Subcutaneous adipose tissue (tissue), 4 donors: ENCODE measurements around the gene PTPRN2. TPM values are rescaled to one million over a fixed set of nuclear protein-coding genes. Genes with fewer than 3 reads are reported as not detected.

Experiments used
- total RNA-seq, 4 donors: library from RNA; depleted of rRNA; stranded (reverse); fragments of >200 nt; gene quantifications; one replicate each; pipeline ENCODE4 v1.1.0, GENCODE V29; 2016
- TF ChIP-seq, protein P1 (sequence below): fragments of 450-650 bp; IDR thresholded peaks from one replicate; pipeline ENCODE4 v1.5.1; 2016; ENCODE audit warnings: low read depth, mild to moderate bottlenecking, control low read depth, antibody characterized with exemption, moderate library complexity

PTPRN2 gene
- total RNA-seq, 4 donors from 2014 or later = 2.0 to 4.6 (median 3.7) TPM

DNA sequence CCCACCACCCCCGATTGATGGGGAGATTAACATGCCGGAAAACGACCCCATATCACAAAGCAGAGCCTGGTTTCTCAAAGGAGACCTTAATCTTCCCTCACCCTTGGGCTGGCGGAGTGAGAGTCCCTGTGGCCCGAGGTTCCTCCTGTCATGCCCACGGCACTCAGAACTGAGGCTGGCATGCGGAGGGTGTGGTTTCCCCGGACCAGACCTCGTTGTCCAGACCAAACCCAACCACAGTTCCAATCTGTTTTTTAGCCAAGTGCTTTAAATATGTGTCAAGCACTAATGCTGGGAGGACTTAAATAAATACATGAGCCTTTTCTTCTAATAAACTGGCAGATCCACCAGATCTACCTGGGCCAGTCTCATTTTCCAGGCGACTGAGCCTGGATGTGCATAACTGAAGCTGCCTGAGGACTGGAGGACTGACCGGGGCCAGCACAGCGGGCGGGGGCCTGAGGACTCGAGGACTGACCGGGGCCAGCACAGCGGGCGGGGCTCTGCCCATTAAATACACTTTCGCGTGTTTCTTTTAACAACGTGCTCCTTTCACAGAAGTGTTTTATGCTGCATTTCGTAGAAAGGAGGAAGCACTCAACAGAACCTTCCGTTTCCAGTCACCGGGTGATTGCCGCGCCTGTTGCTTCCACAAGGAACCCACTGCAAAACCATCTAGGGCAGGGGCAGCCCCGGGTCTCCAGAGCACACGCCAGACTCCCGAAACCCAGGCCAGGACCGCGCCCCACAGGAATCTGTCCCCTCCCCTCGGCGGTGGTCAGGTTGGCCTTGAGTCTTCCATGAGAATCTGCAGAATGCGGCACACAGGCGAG, 334.6 kb downstream of the PTPRN2 start:
- TF ChIP-seq, protein P1, sequence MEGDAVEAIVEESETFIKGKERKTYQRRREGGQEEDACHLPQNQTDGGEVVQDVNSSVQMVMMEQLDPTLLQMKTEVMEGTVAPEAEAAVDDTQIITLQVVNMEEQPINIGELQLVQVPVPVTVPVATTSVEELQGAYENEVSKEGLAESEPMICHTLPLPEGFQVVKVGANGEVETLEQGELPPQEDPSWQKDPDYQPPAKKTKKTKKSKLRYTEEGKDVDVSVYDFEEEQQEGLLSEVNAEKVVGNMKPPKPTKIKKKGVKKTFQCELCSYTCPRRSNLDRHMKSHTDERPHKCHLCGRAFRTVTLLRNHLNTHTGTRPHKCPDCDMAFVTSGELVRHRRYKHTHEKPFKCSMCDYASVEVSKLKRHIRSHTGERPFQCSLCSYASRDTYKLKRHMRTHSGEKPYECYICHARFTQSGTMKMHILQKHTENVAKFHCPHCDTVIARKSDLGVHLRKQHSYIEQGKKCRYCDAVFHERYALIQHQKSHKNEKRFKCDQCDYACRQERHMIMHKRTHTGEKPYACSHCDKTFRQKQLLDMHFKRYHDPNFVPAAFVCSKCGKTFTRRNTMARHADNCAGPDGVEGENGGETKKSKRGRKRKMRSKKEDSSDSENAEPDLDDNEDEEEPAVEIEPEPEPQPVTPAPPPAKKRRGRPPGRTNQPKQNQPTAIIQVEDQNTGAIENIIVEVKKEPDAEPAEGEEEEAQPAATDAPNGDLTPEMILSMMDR = no peak

- TF ChIP-seq, protein P1 = no peak
Observed at GRCh38 chr7:158252081-158252836, 335.4 kb downstream of the PTPRN2 start.

DNA sequence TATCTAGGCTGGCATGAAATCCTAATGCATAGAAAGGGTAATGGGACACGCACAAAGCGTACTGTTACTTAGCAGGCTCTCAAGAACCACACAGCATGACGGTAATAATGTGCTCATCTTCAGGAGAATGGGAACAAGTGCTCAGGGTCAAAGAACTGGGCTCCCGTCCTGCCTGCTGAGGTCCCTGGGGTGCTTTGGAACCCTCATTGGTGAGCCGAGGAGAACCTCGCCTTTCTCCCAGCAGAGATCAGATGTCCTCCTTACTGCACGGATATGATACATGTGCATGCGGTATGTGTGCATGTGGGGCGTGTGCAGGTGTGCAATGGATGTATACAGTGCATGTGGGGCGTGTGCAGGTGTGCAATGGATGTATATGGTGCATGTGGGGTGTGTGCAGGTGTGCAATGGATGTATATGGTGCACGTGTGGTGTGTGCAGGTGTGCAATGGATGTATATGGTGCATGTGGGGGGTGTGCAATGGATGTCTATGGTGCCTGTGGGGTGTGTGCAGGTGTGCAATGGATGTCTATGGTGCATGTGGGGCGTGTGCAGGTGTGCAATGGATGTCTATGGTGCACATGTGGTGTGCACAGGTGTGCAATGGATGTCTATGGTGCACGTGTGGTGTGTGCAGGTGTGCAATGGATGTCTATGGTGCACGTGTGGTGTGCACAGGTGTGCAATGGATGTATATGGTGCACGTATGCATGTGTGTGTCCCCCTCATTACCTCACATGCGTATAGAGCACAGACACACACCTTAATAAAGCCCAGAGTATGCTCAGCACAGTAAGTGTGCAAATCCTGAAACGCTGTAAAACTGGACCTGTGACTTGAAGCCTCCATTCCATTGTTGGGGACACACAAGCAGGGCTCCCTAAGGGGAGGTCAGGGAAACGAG, 336.3 kb downstream of the PTPRN2 start:
- TF ChIP-seq, protein P1 = no peak

GRCh38 chr7:158249692-158250091, 337.9 kb downstream of the PTPRN2 start:
- TF ChIP-seq, protein P1 = no peak

GRCh38 chr7:158248816-158249215, 338.8 kb downstream of the PTPRN2 start:
- TF ChIP-seq, protein P1 = no peak

GRCh38 chr7:158247758-158248487, 339.7 kb downstream of the PTPRN2 start:
- TF ChIP-seq, protein P1 = no peak
